ENCODE data around the gene NT5C3B.
"Not testable (repeated sequence)": the region's sequence is repeated elsewhere in the genome, so short reads cannot be mapped to it uniquely, and the experiment has no call there.

NT5C3B gene

GRCh38 chr17:41787021-41787418 is 49.0 kb downstream of the NT5C3B start:
- no peaks in the 10 kb centered on the region for H3K36me3 Mint-ChIP-seq (ENCODE audit: low read depth)
- no peak overlapping the region for H3K27ac Mint-ChIP-seq

GRCh38 chr17:41786227-41787020 is 49.6 kb downstream of the NT5C3B start, which contains the start of gene JUP:
JUP (minus strand) TSS chr17:41786711; CDS start chr17:41771854, 14,857 bp downstream.
- no peak within 1 kb of the TSS for H3K27ac Mint-ChIP-seq
- peak within 1 kb of the TSS; percentile 27 for H3K4me3 Mint-ChIP-seq
- peaks cover 36% of the 10 kb centered on the region for H3K27me3 Mint-ChIP-seq
- no peaks in the 10 kb centered on the region for H3K36me3 Mint-ChIP-seq (ENCODE audit: low read depth)
- H3K9me3 Mint-ChIP-seq = no peaks in the 10 kb centered on the region
- peak; percentile 91 for DNase-seq
- peaks cover 30% of the 10 kb centered on the region for H3K4me1 Mint-ChIP-seq (ENCODE audit: low read depth)

More at GRCh38 chr17:41787021-41787418, 49.0 kb downstream of the NT5C3B start:
- peak overlapping the region; percentile 27 for H3K4me3 Mint-ChIP-seq
- H3K9me3 Mint-ChIP-seq = no peaks in the 10 kb centered on the region
- peaks cover 30% of the 10 kb centered on the region for H3K4me1 Mint-ChIP-seq (ENCODE audit: low read depth)
- peaks cover 33% of the 10 kb centered on the region for H3K27me3 Mint-ChIP-seq
- DNase-seq = no peak

GRCh38 chr17:41785859-41786226 is 50.2 kb downstream of the NT5C3B start:
- Mint-ChIP-seq H3K36me3 (ENCODE audit: low read depth) (no peaks in the 10 kb centered on the region), H3K4me1 (ENCODE audit: low read depth) (peaks cover 30% of the 10 kb centered on the region), H3K4me3 (no peak overlapping the region), H3K27me3 (peaks cover 37% of the 10 kb centered on the region), H3K9me3 (no peaks in the 10 kb centered on the region), H3K27ac (no peak overlapping the region)
- DNase-seq = peak; percentile 43

GRCh38 chr17:41785091-41785858 is 50.8 kb downstream of the NT5C3B start:
- no peak overlapping the region for H3K27ac Mint-ChIP-seq
- H3K36me3 Mint-ChIP-seq (ENCODE audit: low read depth) = no peaks in the 10 kb centered on the region
- H3K4me1 Mint-ChIP-seq (ENCODE audit: low read depth) = peaks cover 27% of the 10 kb centered on the region
- no peak overlapping the region for H3K4me3 Mint-ChIP-seq
- no peaks in the 10 kb centered on the region for H3K9me3 Mint-ChIP-seq
- no peak for DNase-seq
- H3K27me3 Mint-ChIP-seq = peaks cover 37% of the 10 kb centered on the region

- no peak overlapping the region for H3K4me3 Mint-ChIP-seq
- H3K4me1 Mint-ChIP-seq (ENCODE audit: low read depth) = peaks cover 27% of the 10 kb centered on the region
- no peak for DNase-seq
- no peaks in the 10 kb centered on the region for H3K36me3 Mint-ChIP-seq (ENCODE audit: low read depth)
- no peak overlapping the region for H3K27ac Mint-ChIP-seq
- peaks cover 37% of the 10 kb centered on the region for H3K27me3 Mint-ChIP-seq
- no peaks in the 10 kb centered on the region for H3K9me3 Mint-ChIP-seq
Observed at GRCh38 chr17:41784207-41784744, 51.8 kb downstream of the NT5C3B start.

- no peak overlapping the region for H3K4me3 Mint-ChIP-seq
- H3K27me3 Mint-ChIP-seq = peaks cover 32% of the 10 kb centered on the region
- no peak overlapping the region for H3K27ac Mint-ChIP-seq
- H3K36me3 Mint-ChIP-seq (ENCODE audit: low read depth) = no peaks in the 10 kb centered on the region
- H3K9me3 Mint-ChIP-seq = no peaks in the 10 kb centered on the region
- H3K4me1 Mint-ChIP-seq (ENCODE audit: low read depth) = peaks cover 17% of the 10 kb centered on the region
- DNase-seq = no peak
Observed at GRCh38 chr17:41782142-41782541, 53.9 kb downstream of the NT5C3B start.

- Mint-ChIP-seq H3K36me3 (ENCODE audit: low read depth) (no peaks in the 10 kb centered on the region), H3K4me1 (ENCODE audit: low read depth) (peaks cover 13% of the 10 kb centered on the region), H3K27me3 (peaks cover 28% of the 10 kb centered on the region), H3K4me3 (no peak overlapping the region), H3K27ac (no peak overlapping the region), H3K9me3 (no peaks in the 10 kb centered on the region)
- DNase-seq = no peak
Observed at GRCh38 chr17:41781404-41782110, 54.5 kb downstream of the NT5C3B start.

- Mint-ChIP-seq H3K36me3 (ENCODE audit: low read depth) (no peaks in the 10 kb centered on the region), H3K9me3 (no peaks in the 10 kb centered on the region), H3K4me3 (no peak overlapping the region), H3K4me1 (ENCODE audit: low read depth) (peaks cover 6% of the 10 kb centered on the region), H3K27me3 (peaks cover 23% of the 10 kb centered on the region), H3K27ac (no peak overlapping the region)
- DNase-seq = no peak
Observed at GRCh38 chr17:41779954-41780353, 56.1 kb downstream of the NT5C3B start.

GRCh38 chr17:41777574-41778188 is 58.4 kb downstream of the NT5C3B start:
- H3K27me3 Mint-ChIP-seq = peaks cover 11% of the 10 kb centered on the region
- no peaks in the 10 kb centered on the region for H3K4me1 Mint-ChIP-seq (ENCODE audit: low read depth)
- no peak overlapping the region for H3K27ac Mint-ChIP-seq
- no peak overlapping the region for H3K4me3 Mint-ChIP-seq
- no peaks in the 10 kb centered on the region for H3K36me3 Mint-ChIP-seq (ENCODE audit: low read depth)
- DNase-seq = no peak
- no peaks in the 10 kb centered on the region for H3K9me3 Mint-ChIP-seq

- H3K4me1 Mint-ChIP-seq (ENCODE audit: low read depth) = no peaks in the 10 kb centered on the region
Observed at GRCh38 chr17:41777157-41777573, 58.9 kb downstream of the NT5C3B start.

GRCh38 chr17:41776262-41776900 is 59.7 kb downstream of the NT5C3B start:
- DNase-seq; H3K4me1 Mint-ChIP-seq (ENCODE audit: low read depth); H3K9me3 Mint-ChIP-seq; H3K36me3 Mint-ChIP-seq (ENCODE audit: low read depth); H3K27ac Mint-ChIP-seq; H3K4me3 Mint-ChIP-seq; H3K27me3 Mint-ChIP-seq: not testable (repeated sequence)

More at GRCh38 chr17:41777157-41777573, 58.9 kb downstream of the NT5C3B start:
- Mint-ChIP-seq H3K9me3 (no peaks in the 10 kb centered on the region), H3K27ac (no peak overlapping the region), H3K4me3 (no peak overlapping the region), H3K36me3 (ENCODE audit: low read depth) (no peaks in the 10 kb centered on the region), H3K27me3 (peaks cover 6% of the 10 kb centered on the region)
- no peak for DNase-seq

GRCh38 chr17:41775394-41776226 is 60.4 kb downstream of the NT5C3B start:
- no peak overlapping the region for H3K4me3 Mint-ChIP-seq
- H3K27me3 Mint-ChIP-seq = no peaks in the 10 kb centered on the region
- H3K36me3 Mint-ChIP-seq (ENCODE audit: low read depth) = no peaks in the 10 kb centered on the region

More at GRCh38 chr17:41775394-41776226, 60.4 kb downstream of the NT5C3B start:
- no peaks in the 10 kb centered on the region for H3K9me3 Mint-ChIP-seq
- no peak for DNase-seq
- no peaks in the 10 kb centered on the region for H3K4me1 Mint-ChIP-seq (ENCODE audit: low read depth)
- no peak overlapping the region for H3K27ac Mint-ChIP-seq
